ENCODE results near the gene NDUFB5. TPM values are rescaled to one million over a fixed set of nuclear protein-coding genes. Genes with fewer than 3 reads are reported as not detected.
A peak's percentile ranks its signal among the peaks of the same experiment; 100 is the strongest.

Gene NDUFB5
- total RNA-seq, 1 experiment from 2014 or later, result 78.9 TPM

DNA sequence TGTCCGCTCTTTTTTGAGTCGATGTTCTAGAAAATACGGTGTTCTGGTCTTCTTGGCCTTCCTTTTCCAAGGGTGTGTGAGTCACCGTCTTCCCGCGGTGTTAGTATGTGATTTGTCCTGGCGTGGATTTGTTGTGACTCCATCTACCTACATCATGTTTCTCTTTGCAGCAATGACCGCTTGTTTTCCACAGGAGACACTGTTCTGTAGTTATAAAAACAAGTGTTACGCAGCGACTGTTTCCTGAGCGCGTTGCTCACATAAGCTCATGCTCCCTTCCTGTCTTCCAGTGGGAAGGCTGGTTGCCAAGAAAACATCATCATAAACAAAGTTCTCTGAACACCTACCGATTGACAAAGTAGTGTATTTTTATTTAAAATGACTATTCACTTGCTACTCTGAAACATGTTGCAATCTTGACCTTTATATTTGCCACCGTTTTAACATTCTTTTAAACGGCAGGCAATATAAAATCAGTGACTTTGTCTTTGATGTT is 67.2 kb downstream of the NDUFB5 start:
- TF ChIP-seq, protein P1, sequence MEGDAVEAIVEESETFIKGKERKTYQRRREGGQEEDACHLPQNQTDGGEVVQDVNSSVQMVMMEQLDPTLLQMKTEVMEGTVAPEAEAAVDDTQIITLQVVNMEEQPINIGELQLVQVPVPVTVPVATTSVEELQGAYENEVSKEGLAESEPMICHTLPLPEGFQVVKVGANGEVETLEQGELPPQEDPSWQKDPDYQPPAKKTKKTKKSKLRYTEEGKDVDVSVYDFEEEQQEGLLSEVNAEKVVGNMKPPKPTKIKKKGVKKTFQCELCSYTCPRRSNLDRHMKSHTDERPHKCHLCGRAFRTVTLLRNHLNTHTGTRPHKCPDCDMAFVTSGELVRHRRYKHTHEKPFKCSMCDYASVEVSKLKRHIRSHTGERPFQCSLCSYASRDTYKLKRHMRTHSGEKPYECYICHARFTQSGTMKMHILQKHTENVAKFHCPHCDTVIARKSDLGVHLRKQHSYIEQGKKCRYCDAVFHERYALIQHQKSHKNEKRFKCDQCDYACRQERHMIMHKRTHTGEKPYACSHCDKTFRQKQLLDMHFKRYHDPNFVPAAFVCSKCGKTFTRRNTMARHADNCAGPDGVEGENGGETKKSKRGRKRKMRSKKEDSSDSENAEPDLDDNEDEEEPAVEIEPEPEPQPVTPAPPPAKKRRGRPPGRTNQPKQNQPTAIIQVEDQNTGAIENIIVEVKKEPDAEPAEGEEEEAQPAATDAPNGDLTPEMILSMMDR (conservative IDR thresholded peaks at IDR 0.05), result no peak
- H3K27me3 Mint-ChIP-seq (ENCODE audit: low read depth), result no peaks in the 10 kb centered on the region
- WGBS (ENCODE audit: extremely low coverage, insufficient read length, low lambda C conversion rate), result no CpG with 5 or more reads among the region's 15 CpGs
- peak overlapping the region in 1 of 3 experiments; percentile 30; a peak in 2 of 7 replicates for H3K27ac Mint-ChIP-seq
- Histone ChIP-seq H3K4ac (ENCODE audit: low read depth, low read length) (no peak overlapping the region), H3K14ac (ENCODE audit: insufficient read depth, low read length) (no peak overlapping the region), H3K4me1 (ENCODE audit: insufficient read depth, low read length) (peaks cover 2% of the 10 kb centered on the region; the same call in 1 of the 2 replicates), H4K5ac (ENCODE audit: insufficient read length, low read depth, low read length) (no peak overlapping the region), H3K18ac (ENCODE audit: insufficient read length, low read depth, low read length) (no peak overlapping the region), H3K23me2 (ENCODE audit: insufficient read length, low read depth, low read length, poor library complexity, severe bottlenecking) (no peaks in the 10 kb centered on the region), H2BK5ac (ENCODE audit: insufficient read length, low read length) (no peak overlapping the region), H3K23ac (ENCODE audit: insufficient read length, low read depth, low read length) (no peak overlapping the region), H3T11ph (ENCODE audit: low read length) (no peak overlapping the region), H2BK12ac (ENCODE audit: insufficient read length, low read depth, low read length) (no peak overlapping the region), H3K9me3 (ENCODE audit: control insufficient read depth, low read depth, low read length) (no peaks in the 10 kb centered on the region), H3K9ac (ENCODE audit: extremely low read depth, insufficient read length, low read length) (no peak overlapping the region), H3K4me2 (ENCODE audit: insufficient read depth, insufficient read length, low read length) (no peak overlapping the region), H4K8ac (replicated peaks; ENCODE audit: insufficient read length, low read depth, low read length) (no peak overlapping the region), H3K27ac (ENCODE audit: insufficient read length, low read depth, low read length) (no peak overlapping the region), H3K27me3 (ENCODE audit: insufficient read depth, low read length) (no peaks in the 10 kb centered on the region), H3K79me1 (ENCODE audit: insufficient read depth, low read depth, low read length, poor library complexity, severe bottlenecking) (peaks cover 17% of the 10 kb centered on the region), H2BK120ac (ENCODE audit: low read depth, low read length, poor library complexity, severe bottlenecking) (no peak overlapping the region), H2AFZ (ENCODE audit: low read length) (no peak overlapping the region), H4K20me1 (ENCODE audit: control insufficient read depth, insufficient read depth, insufficient read length) (no peaks in the 10 kb centered on the region), H2BK20ac (ENCODE audit: low read depth, low read length, poor library complexity, severe bottlenecking) (no peak overlapping the region), H3K56ac (ENCODE audit: insufficient read length, low read depth, low read length) (no peak overlapping the region), H4K91ac (ENCODE audit: insufficient read length, low read depth, low read length) (no peak overlapping the region), H3K79me2 (ENCODE audit: insufficient read depth, low read length) (peaks cover 10% of the 10 kb centered on the region; the same call in 1 of the 2 replicates), H2AK5ac (ENCODE audit: insufficient read length, low read length) (no peak overlapping the region), H2BK15ac (ENCODE audit: low read depth, low read length) (no peak overlapping the region)
- H3K9me3 Mint-ChIP-seq, result no peaks in the 10 kb centered on the region; a peak in 1 of 5 replicates
- H3K4me1 Mint-ChIP-seq, result peaks cover 19% of the 10 kb centered on the region in 2 experiments
- no peak overlapping the region for H3K4me3 Mint-ChIP-seq
- no peak for DNase-seq
- peaks cover 0 to 3% (median 0%) of the 10 kb centered on the region in 3 experiments; a peak in 3 of 7 replicates for H3K36me3 Mint-ChIP-seq (ENCODE audit: insufficient read depth in 1 of 3, low read depth in 3 of 3)

Data from H9 (cell line).